Activated CD4-positive, alpha-beta T cell treated with anti-CD3 and anti-CD28 coated beads, Interleukin-2, amount 50 U/mL, for 16 hours (primary cell): ENCODE results near the gene TMEM244.
"Not testable (repeated sequence)": the region's sequence is repeated elsewhere in the genome, so short reads cannot be mapped to it uniquely, and the experiment has no call there.

ENCODE experiments used
- DNase-seq: peaks from one replicate; pipeline ENCODE4 v3.0.0-alpha.2; 2020

Gene TMEM244

GRCh38 chr6:129807141-129807540, 54.0 kb downstream of the TMEM244 start:
- DNase-seq: not testable (repeated sequence)

GRCh38 chr6:129802920-129803319, 58.2 kb downstream of the TMEM244 start:
- DNase-seq: not testable (repeated sequence)

GRCh38 chr6:129801909-129802308, 59.2 kb downstream of the TMEM244 start:
- DNase-seq: no peak

GRCh38 chr6:129795261-129795660, 65.9 kb downstream of the TMEM244 start:
- no peak for DNase-seq

GRCh38 chr6:129793447-129793846, 67.7 kb downstream of the TMEM244 start:
- DNase-seq: no peak

- DNase-seq: no peak
Measured at GRCh38 chr6:129792049-129792448, 69.1 kb downstream of the TMEM244 start.

GRCh38 chr6:129790785-129791184, 70.3 kb downstream of the TMEM244 start:
- no peak for DNase-seq

- DNase-seq: no peak
Measured at GRCh38 chr6:129789974-129790373, 71.1 kb downstream of the TMEM244 start.

- no peak for DNase-seq
Measured at GRCh38 chr6:129787816-129788215, 73.3 kb downstream of the TMEM244 start.

GRCh38 chr6:129786548-129786947, 74.6 kb downstream of the TMEM244 start:
- no peak for DNase-seq

GRCh38 chr6:129785756-129786135, 75.4 kb downstream of the TMEM244 start:
- no peak for DNase-seq

- no peak for DNase-seq
Measured at GRCh38 chr6:129785047-129785755, 75.9 kb downstream of the TMEM244 start.
